KMS-11 (cell line): ENCODE measurements around the gene ADRB1.

Source experiments
- H2AFZ ChIP-seq: fragments of 200-600 bp; sonication (generic); 2 replicates; pipeline ENCODE4 v1.6.1; 2016; ENCODE audit warnings: antibody characterized with exemption, mixed run types, low read depth
- H3K27ac ChIP-seq: fragments of 200-600 bp; sonication (generic); 2 replicates; pipeline ENCODE4 v1.6.1; 2016; ENCODE audit warnings: mild to moderate bottlenecking, mixed run types
- H3K27me3 ChIP-seq: fragments of 200-600 bp; sonication (generic); 2 replicates; pipeline ENCODE4 v1.6.1; 2017; ENCODE audit warnings: mild to moderate bottlenecking, low read depth, mixed run types, moderate library complexity; ENCODE audit not compliant: insufficient read depth
- H3K36me3 ChIP-seq: fragments of 200-600 bp; sonication (generic); 2 replicates; pipeline ENCODE4 v1.6.1; 2017; ENCODE audit warnings: mild to moderate bottlenecking, mixed run types; ENCODE audit not compliant: insufficient read depth
- H3K4me1 ChIP-seq: fragments of 200-600 bp; sonication (generic); 2 replicates; pipeline ENCODE4 v1.6.1; 2016; ENCODE audit warnings: mild to moderate bottlenecking, low read depth, mixed run types; ENCODE audit not compliant: poor library complexity, severe bottlenecking
- H3K4me2 ChIP-seq: fragments of 200-600 bp; sonication (generic); 2 replicates; pipeline ENCODE4 v1.7.0; 2016; ENCODE audit warnings: mild to moderate bottlenecking, mixed run types
- H3K4me3 ChIP-seq: fragments of 200-600 bp; sonication (generic); IDR thresholded peaks from 2 replicates; pipeline ENCODE4 v1.6.1; 2017; ENCODE audit warnings: low read depth, low read length, mixed read lengths; ENCODE audit not compliant: insufficient read depth
- H3K79me2 ChIP-seq: fragments of 200-600 bp; sonication (generic); 2 replicates; pipeline ENCODE4 v1.6.1; 2016; ENCODE audit warnings: low read depth, mixed run types; ENCODE audit not compliant: insufficient read depth
- H3K9ac ChIP-seq: fragments of 200-600 bp; sonication (generic); 2 replicates; pipeline ENCODE4 v1.6.1; 2016; ENCODE audit warnings: mild to moderate bottlenecking, mixed run types
- H4K20me1 ChIP-seq: fragments of 200-600 bp; sonication (generic); 2 replicates; pipeline ENCODE4 v1.6.1; 2016; ENCODE audit warnings: mild to moderate bottlenecking, mixed run types; ENCODE audit not compliant: insufficient read depth
- TF ChIP-seq, protein P1 (sequence below): fragments of 200-600 bp; sonication (generic); conservative IDR thresholded peaks from 2 replicates; pipeline ENCODE4 v1.6.1; 2017; ENCODE audit warnings: low read depth, mild to moderate bottlenecking, antibody characterized with exemption, low read length, moderate library complexity, mixed read lengths

ADRB1 gene

DNA sequence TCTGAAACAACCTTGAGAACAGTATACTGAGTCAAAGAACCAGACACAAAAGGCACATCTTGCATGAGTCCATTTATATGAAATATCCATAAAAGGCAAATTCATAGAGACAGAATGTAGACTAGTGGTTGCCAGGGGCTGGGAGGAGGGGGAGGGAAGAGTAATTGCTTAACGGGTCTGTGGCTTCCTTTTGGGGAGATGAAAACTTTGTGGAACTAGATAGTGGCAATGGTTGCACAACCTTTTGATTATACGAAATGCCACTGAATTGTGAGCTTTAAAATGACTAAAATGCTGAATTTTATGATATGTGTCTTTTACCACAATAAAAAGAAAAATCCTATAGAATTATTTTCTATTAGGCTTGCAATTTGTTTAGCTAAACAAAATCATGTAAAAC is 16.8 kb downstream of the ADRB1 start:
- TF ChIP-seq, protein P1, sequence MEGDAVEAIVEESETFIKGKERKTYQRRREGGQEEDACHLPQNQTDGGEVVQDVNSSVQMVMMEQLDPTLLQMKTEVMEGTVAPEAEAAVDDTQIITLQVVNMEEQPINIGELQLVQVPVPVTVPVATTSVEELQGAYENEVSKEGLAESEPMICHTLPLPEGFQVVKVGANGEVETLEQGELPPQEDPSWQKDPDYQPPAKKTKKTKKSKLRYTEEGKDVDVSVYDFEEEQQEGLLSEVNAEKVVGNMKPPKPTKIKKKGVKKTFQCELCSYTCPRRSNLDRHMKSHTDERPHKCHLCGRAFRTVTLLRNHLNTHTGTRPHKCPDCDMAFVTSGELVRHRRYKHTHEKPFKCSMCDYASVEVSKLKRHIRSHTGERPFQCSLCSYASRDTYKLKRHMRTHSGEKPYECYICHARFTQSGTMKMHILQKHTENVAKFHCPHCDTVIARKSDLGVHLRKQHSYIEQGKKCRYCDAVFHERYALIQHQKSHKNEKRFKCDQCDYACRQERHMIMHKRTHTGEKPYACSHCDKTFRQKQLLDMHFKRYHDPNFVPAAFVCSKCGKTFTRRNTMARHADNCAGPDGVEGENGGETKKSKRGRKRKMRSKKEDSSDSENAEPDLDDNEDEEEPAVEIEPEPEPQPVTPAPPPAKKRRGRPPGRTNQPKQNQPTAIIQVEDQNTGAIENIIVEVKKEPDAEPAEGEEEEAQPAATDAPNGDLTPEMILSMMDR = no peak
- no peak overlapping the region for H3K27ac ChIP-seq
- no peak overlapping the region for H3K4me2 ChIP-seq
- no peaks in the 10 kb centered on the region for H3K79me2 ChIP-seq
- no peak overlapping the region for H3K9ac ChIP-seq
- no peaks in the 10 kb centered on the region for H3K4me1 ChIP-seq
- H3K4me3 ChIP-seq = no peak overlapping the region
- H4K20me1 ChIP-seq = no peaks in the 10 kb centered on the region
- no peaks in the 10 kb centered on the region for H3K27me3 ChIP-seq
- H3K36me3 ChIP-seq = no peaks in the 10 kb centered on the region
- H2AFZ ChIP-seq = no peak overlapping the region

DNA sequence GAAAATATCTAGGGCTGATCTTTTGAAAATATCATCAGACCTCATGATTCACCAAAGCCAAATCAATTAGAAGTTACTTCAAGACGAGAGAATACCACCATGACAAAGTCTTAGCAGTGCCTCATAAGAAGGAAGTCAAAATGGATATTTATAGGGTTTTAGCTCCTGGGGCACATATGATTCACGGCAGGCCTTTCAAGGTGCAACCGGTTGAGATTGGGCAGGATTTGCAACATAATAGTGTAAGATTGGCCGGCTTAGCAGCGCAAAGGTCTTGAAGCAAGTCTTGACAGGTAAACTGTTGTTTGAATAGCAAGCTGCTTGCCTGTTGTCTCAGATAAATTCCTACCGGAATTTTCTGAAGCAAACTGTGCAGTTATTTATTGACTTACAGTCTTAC is 17.5 kb downstream of the ADRB1 start:
- Histone ChIP-seq H3K9ac (no peak overlapping the region), H3K27ac (no peak overlapping the region)

DNA sequence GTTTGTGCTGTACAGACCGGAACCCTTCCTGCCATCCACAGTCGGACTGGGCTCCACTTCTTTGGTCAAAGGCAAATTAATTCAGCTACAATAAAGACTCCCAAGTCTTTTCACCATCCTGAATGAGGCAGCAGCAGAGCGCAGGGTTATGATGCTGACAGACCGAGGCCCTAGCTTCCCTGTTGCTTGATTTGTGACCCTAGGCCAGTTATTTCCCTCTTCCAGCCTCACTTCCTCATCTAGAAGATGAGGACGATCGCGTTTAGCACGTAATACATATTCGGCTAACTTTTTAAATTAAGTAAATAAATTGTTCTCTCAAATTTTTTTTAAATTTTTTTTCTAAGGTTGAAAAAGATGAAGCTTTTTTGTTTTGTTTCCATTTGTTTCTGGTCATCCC is 18.1 kb downstream of the ADRB1 start:
- TF ChIP-seq, protein P1 = no peak
- Histone ChIP-seq H4K20me1 (no peaks in the 10 kb centered on the region), H3K27ac (no peak overlapping the region), H3K79me2 (no peaks in the 10 kb centered on the region), H3K4me3 (no peak overlapping the region), H3K27me3 (no peaks in the 10 kb centered on the region), H3K4me2 (no peak overlapping the region), H3K9ac (no peak overlapping the region), H3K4me1 (no peaks in the 10 kb centered on the region), H2AFZ (no peak overlapping the region), H3K36me3 (no peaks in the 10 kb centered on the region)

More for the DNA sequence above, 17.5 kb downstream of the ADRB1 start:
- H3K36me3 ChIP-seq = no peaks in the 10 kb centered on the region
- H4K20me1 ChIP-seq = no peaks in the 10 kb centered on the region
- TF ChIP-seq, protein P1 = no peak
- no peak overlapping the region for H3K4me3 ChIP-seq
- H3K79me2 ChIP-seq = no peaks in the 10 kb centered on the region
- no peak overlapping the region for H3K4me2 ChIP-seq
- H2AFZ ChIP-seq = no peak overlapping the region
- no peaks in the 10 kb centered on the region for H3K27me3 ChIP-seq
- H3K4me1 ChIP-seq = no peaks in the 10 kb centered on the region

DNA sequence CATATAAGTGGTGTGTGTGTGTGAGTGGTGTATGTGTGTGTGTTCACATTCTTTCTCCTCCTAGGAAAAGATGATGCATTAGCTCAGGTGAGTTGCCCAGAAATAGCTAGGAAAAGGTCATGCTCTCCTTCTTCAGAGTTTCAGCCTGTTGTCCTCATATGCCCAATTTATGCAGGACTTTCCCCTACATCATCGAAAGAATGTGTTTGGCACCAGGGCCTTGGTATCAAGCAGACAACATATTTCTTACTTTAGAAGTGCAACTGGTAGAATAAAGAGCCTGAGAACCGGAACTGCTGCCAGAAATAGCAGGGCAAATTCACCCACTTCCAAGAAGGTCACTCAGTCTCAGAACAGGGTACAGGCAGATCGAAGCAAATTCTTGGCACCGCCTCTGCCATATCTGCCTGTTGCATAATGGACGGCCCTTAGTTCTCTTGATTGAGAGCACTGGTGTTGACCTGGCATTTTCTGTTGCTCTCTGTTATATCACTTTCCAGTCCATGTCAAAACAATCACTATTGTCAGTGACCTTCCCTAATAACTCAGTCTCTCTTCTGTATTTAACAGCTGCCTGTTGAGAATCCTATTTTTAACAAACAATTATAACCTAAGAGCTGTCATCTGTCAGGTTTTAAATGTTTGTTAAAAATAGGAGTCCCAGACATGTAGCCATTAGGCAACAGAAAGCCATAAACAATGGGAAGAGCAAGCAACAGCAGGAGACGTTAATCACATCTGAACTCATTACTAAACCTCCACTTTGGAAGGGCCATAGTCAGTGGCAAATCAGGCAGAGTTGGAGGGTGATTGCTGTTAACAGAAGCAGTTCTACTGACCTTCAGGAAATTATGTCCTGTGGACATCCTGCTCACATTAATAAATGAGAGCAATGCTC is 20.7 kb downstream of the ADRB1 start:
- H3K27me3 ChIP-seq = no peaks in the 10 kb centered on the region
- no peak overlapping the region for H3K27ac ChIP-seq
- H3K9ac ChIP-seq = no peak overlapping the region
- H3K4me2 ChIP-seq = no peak overlapping the region
- H3K4me1 ChIP-seq = peaks cover 7% of the 10 kb centered on the region
- no peaks in the 10 kb centered on the region for H3K79me2 ChIP-seq
- H3K36me3 ChIP-seq = no peaks in the 10 kb centered on the region
- TF ChIP-seq, protein P1 = no peak
- no peak overlapping the region for H2AFZ ChIP-seq
- H4K20me1 ChIP-seq = no peaks in the 10 kb centered on the region
- no peak overlapping the region for H3K4me3 ChIP-seq
